HEK293 (cell line): ENCODE results near the gene MSL3B.

Source experiments
- ATF2 ChIP-seq: fragments of 450-650 bp; formaldehyde crosslinking; IDR thresholded peaks from 2 replicates; pipeline ENCODE4 v1.5.1; 2016; ENCODE audit warnings: missing biosample characterization, missing genetic modification characterization, low read depth
- REST ChIP-seq: fragments of 450-650 bp; formaldehyde crosslinking; IDR thresholded peaks from 2 replicates; pipeline ENCODE4 v1.5.1; 2016; ENCODE audit warnings: missing biosample characterization, missing genetic modification characterization
- ZNF121 ChIP-seq: fragments of 450-650 bp; formaldehyde crosslinking; IDR thresholded peaks from 2 replicates; pipeline ENCODE4 v1.5.1; 2016; ENCODE audit warnings: missing biosample characterization, missing genetic modification characterization
- ZNF426 ChIP-seq: fragments of 450-650 bp; formaldehyde crosslinking; IDR thresholded peaks from 2 replicates; pipeline ENCODE4 v1.5.1; 2017; ENCODE audit warnings: missing biosample characterization, missing genetic modification characterization, mild to moderate bottlenecking, inconsistent platforms, moderate library complexity
- ZNF560 ChIP-seq: fragments of 450-650 bp; formaldehyde crosslinking; IDR thresholded peaks from 2 replicates; pipeline ENCODE4 v1.5.1; 2017; ENCODE audit warnings: missing biosample characterization, missing genetic modification characterization, borderline replicate concordance
- ZNF629 ChIP-seq: fragments of 450-650 bp; formaldehyde crosslinking; IDR thresholded peaks from 2 replicates; pipeline ENCODE4 v1.5.1; 2017; ENCODE audit warnings: missing biosample characterization, missing genetic modification characterization
- ZNF664 ChIP-seq: fragments of 450-650 bp; formaldehyde crosslinking; IDR thresholded peaks from 2 replicates; pipeline ENCODE4 v1.5.1; 2016; ENCODE audit warnings: missing biosample characterization, missing genetic modification characterization

- TF ChIP-seq ZNF560 (tag by site-specific recombination): no peak
- no peak for TF ChIP-seq ZNF426 (tag by site-specific recombination)
- TF ChIP-seq ZNF629 (tag by site-specific recombination): no peak
- no peak for TF ChIP-seq REST (tag by site-specific recombination)
- no peak for TF ChIP-seq ZNF121 (tag by site-specific recombination)
- no peak for TF ChIP-seq ATF2 (tag by site-specific recombination)
- no peak for TF ChIP-seq ZNF664 (tag by site-specific recombination)
These were observed 5.9 kb downstream of the MSL3B start for GRCh38 chr2:233862261-233862768.
